Thymus (tissue), 14 donors: Measurements from ENCODE around the gene APOBEC3B. TPM values are rescaled to one million over a fixed set of nuclear protein-coding genes. Genes with fewer than 3 reads are reported as not detected.

Source experiments
- DNase-seq, 9 donors: peaks; one replicate each; pipeline ENCODE4 v3.0.0-alpha.2; 2013; ENCODE audit warnings: low spot score in 9 of 9, low read depth in 6 of 9, missing footprints in 1 of 9
- H3K27ac ChIP-seq, 2 donors: one replicate each; pipeline ENCODE4 v1.5.1; 2013; ENCODE audit warnings: control low read depth in 1 of 2, low read depth in 1 of 2, low read length in 1 of 2, mild to moderate bottlenecking in 1 of 2, moderate library complexity in 1 of 2
- H3K27me3 ChIP-seq, 2 donors: one replicate each; pipeline ENCODE4 v1.5.1; 2013; ENCODE audit warnings: low read length in 1 of 2; ENCODE audit not compliant: control insufficient read depth in 2 of 2, insufficient read depth in 1 of 2
- H3K36me3 ChIP-seq, 2 donors: one replicate each; pipeline ENCODE4 v1.5.1; 2013; ENCODE audit warnings: low read length in 1 of 2, mild to moderate bottlenecking in 1 of 2, moderate library complexity in 1 of 2; ENCODE audit not compliant: control insufficient read depth in 2 of 2, insufficient read depth in 2 of 2
- H3K4me1 ChIP-seq, 2 donors: one replicate each; pipeline ENCODE4 v1.5.1; 2013; ENCODE audit warnings: low read length in 2 of 2; ENCODE audit not compliant: control insufficient read depth in 2 of 2, insufficient read depth in 2 of 2
- H3K4me3 ChIP-seq, 2 donors: one replicate each; pipeline ENCODE4 v1.5.1; 2013; ENCODE audit warnings: low read length in 2 of 2, control low read depth in 1 of 2, mild to moderate bottlenecking in 1 of 2
- H3K9me3 ChIP-seq, 2 donors: one replicate each; pipeline ENCODE4 v1.5.1; 2013; ENCODE audit warnings: low read length in 1 of 2, mild to moderate bottlenecking in 1 of 2; ENCODE audit not compliant: control insufficient read depth in 2 of 2, insufficient read depth in 1 of 2
- WGBS: extraction: QIAGEN DNeasy Blood & Tissue Kit; methylation state at CpG from one replicate; pipeline ENCODE4 v1.1.7; 2013; 5-methylcytosine and 5-hydroxymethylcytosine counted together
- long read RNA-seq, 10 donors: transcript quantifications; one replicate each; lab custom pipeline, GENCODE V29; 2026
- polyA plus RNA-seq: library from polyadenylated mRNA; stranded (reverse); fragments of 200-250 nt; gene quantifications from one replicate; pipeline ENCODE4 v1.2.3, GENCODE V29; 2013
- total RNA-seq: library from RNA; stranded (reverse); fragments of 120-200 nt; gene quantifications from one replicate; pipeline ENCODE4 v1.2.4, GENCODE V29; 2013
- donor health status: healthy.

The APOBEC3B gene
- total RNA-seq (6.8 TPM), polyA plus RNA-seq (9.2 TPM)
- long read RNA-seq, donor 1, partial matches to known transcripts: 0 of 1 reads
- long read RNA-seq, donor 1, other reads (novel, unspliced or antisense): 0 of 1 reads
- long read RNA-seq, donor 2, partial matches to known transcripts: 0 of 3 reads
- long read RNA-seq, donor 2, other reads (novel, unspliced or antisense): 0 of 3 reads
- long read RNA-seq, donor 3, partial matches to known transcripts: 0 of 3 reads
- long read RNA-seq, donor 3, other reads (novel, unspliced or antisense): 0 of 3 reads
- long read RNA-seq, donor 4: 0 reads
- long read RNA-seq, donor 5, transcript APOBEC3B-201 (8 exons, 1,533 nt): major isoform, 8 of 13 reads
- long read RNA-seq, donor 5, partial matches to known transcripts: 5 of 13 reads
- long read RNA-seq, donor 5, other reads (novel, unspliced or antisense): 0 of 13 reads
- long read RNA-seq, donor 6, partial matches to known transcripts: 0 of 1 reads
- long read RNA-seq, donor 6, other reads (novel, unspliced or antisense): 0 of 1 reads
- long read RNA-seq, donor 7, transcript APOBEC3B-201 (8 exons, 1,533 nt): major isoform, 7 of 12 reads
- long read RNA-seq, donor 7, partial matches to known transcripts: 5 of 12 reads
- long read RNA-seq, donor 7, other reads (novel, unspliced or antisense): 0 of 12 reads
- long read RNA-seq, donor 8: 0 reads
- long read RNA-seq, donor 9, partial matches to known transcripts: 0 of 3 reads
- long read RNA-seq, donor 9, other reads (novel, unspliced or antisense): 0 of 3 reads
- long read RNA-seq, donor 10, partial matches to known transcripts: 0 of 2 reads
- long read RNA-seq, donor 10, other reads (novel, unspliced or antisense): 0 of 2 reads

DNA sequence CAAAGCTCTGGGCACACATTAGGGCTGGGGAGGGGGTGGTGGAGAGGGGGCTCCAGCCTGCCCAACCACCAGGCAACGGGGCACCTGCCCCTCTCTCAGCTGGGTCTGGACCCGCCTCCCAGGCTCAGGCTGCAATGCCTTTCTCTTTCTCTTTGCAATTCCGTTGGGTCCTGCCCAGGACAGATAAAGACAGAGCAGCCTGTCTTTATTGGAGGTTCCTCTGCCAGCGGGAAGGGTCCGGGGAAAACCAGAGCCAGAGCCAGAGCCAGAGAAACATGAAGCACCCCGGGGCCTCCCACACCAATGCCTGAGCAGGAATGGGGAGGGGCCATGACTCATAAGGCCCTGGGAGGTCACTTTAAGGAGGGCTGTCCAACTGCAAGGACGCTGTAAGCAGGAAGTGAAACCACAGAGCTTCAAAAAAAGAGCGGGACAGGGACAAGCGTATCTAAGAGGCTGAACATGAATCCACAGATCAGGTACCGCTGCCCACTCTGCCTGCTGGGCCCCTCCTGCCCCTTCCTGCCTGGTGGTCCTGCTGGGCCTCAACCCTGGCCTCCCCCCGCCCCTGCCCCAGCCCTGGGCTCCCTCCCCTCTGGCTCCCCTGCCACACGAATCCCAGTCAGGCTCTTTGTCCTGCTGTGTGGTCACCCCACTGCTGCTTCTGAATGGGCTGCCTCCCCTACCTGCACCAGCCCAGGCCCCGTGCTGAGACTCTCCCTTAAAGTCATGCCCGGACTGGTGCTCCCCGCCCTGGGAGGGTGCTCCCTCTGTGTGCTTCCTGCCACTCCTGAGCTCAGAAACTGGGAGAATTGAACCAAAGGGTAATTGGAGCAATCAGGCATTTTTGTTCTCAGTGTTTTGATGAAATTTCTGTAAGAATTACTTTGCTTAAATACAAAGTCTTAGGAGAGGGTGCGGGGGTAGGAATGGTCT, at the start of gene APOBEC3B:
Gene APOBEC3B (plus strand): TSS at position 356 of the 936 bp plus-strand sequence. CDS start 107 bp downstream, at position 463.
- Histone ChIP-seq H3K36me3 (no peaks in the 10 kb centered on the region), H3K9me3 (peaks cover 0 to 17% of the 10 kb centered on the region in 2 donors), H3K27ac (peak within 1 kb of the TSS; percentile 74 to 76), H3K4me1 (peaks cover 0 to 20% of the 10 kb centered on the region in 2 donors), H3K4me3 (peak within 1 kb of the TSS; percentile 13 to 23), H3K27me3 (no peaks in the 10 kb centered on the region)
- peak in 2 of 9 donors; percentile 16 to 70 for DNase-seq
- 31% methylated on average over 16 of the region's 16 CpGs for WGBS

DNA sequence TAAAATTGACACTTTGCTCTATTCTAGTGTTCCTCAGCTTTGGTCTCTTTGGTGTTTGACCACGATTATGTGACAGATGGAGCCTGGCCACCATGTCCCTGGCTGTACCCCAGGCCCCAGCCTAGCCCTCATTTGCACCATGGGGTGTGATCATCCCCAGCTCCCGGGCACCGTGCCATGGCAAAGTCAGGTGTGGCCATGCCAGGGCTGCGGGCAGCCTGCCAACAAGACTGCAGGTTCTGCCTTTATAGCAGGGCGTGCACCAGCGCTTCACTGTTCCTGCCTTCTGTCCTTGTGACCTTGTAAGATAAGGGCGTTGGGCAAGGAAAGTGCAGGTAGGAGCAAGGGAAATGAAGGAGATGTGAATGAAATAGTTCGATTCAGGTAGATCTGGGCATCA, 47.1 kb upstream of the APOBEC3B start:
- no peak for DNase-seq
- peaks cover 0 to 9% of the 10 kb centered on the region in 2 donors for H3K27me3 ChIP-seq
- no peaks in the 10 kb centered on the region for H3K4me1 ChIP-seq
- H3K27ac ChIP-seq: no peak overlapping the region
- no peaks in the 10 kb centered on the region for H3K36me3 ChIP-seq
- WGBS: 89% methylated on average over 8 of the region's 8 CpGs
- H3K9me3 ChIP-seq: no peaks in the 10 kb centered on the region
- no peak overlapping the region for H3K4me3 ChIP-seq

DNA sequence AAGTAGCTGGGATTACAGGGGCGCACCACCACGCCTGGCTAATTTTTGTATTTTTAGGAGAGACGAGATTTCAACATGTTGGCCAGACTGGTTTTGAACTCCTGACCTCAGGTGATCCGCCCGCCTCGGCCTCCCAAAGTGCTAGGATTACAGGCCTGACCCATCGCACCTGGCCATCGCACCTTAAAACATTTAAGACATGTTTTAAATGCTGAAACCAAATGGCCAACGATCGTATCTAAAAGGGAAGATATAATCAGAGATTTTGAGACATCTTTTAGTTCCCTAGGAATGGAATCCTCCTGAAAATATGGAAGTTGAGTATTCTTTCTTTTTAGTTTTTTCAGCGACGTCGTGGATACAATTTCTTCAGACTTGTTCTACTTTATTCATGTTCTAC, 46.5 kb upstream of the APOBEC3B start:
- WGBS: 97% methylated on average over 13 of the region's 13 CpGs
- Histone ChIP-seq H3K9me3 (no peaks in the 10 kb centered on the region), H3K4me3 (no peak overlapping the region), H3K36me3 (no peaks in the 10 kb centered on the region), H3K27ac (no peak overlapping the region), H3K4me1 (no peaks in the 10 kb centered on the region), H3K27me3 (peaks cover 0 to 9% of the 10 kb centered on the region in 2 donors)
- no peak for DNase-seq

DNA sequence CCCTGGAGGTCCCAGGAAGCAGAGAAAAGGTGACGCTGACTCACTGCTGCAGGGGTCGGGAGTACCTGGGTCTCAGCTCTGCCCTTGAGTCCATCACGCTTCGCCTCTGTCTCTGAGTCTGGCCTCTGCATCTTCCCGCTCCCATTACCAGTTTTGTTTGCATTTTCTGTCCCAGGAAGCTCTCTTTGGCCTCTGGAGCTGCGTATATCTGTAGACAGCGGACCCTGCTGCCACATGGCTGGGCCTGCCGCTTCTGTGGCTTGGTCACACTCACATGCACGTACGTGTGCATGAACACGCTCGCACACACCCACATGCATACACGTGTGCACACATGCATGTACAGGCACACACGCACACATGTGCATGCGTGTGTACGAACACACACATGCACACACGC, 45.6 kb upstream of the APOBEC3B start:
- Histone ChIP-seq H3K36me3 (no peaks in the 10 kb centered on the region), H3K27ac (no peak overlapping the region), H3K9me3 (no peaks in the 10 kb centered on the region), H3K4me1 (no peaks in the 10 kb centered on the region), H3K4me3 (no peak overlapping the region), H3K27me3 (peaks cover 0 to 15% of the 10 kb centered on the region in 2 donors)
- DNase-seq: no peak
- 87% methylated on average over 17 of the region's 17 CpGs for WGBS

DNA sequence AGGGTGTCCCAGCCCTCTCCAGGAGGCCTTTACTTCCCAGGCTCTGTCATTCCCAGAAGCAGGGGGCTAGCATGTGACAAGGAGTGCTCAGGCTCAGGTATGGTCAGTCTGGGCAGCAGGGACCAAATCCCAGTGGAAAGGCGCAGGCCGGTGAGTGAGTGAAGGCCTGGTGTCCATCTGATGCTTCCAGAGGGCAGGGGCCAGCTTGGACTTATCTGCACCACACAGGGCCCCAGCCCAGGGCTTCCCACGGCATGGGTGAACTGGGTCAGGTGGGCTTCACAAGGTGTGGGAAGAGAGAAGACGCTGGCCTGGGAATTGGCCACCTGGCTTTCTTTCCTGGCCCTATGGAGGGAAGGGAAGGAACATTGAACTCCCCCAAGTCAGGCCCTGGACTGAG, 45.1 kb upstream of the APOBEC3B start:
- no peaks in the 10 kb centered on the region for H3K36me3 ChIP-seq
- 96% methylated on average over 4 of the region's 4 CpGs for WGBS
- H3K27ac ChIP-seq: no peak overlapping the region
- H3K4me1 ChIP-seq: no peaks in the 10 kb centered on the region
- H3K9me3 ChIP-seq: no peaks in the 10 kb centered on the region
- H3K27me3 ChIP-seq: peaks cover 0 to 19% of the 10 kb centered on the region in 2 donors
- no peak for DNase-seq
- H3K4me3 ChIP-seq: no peak overlapping the region

DNA sequence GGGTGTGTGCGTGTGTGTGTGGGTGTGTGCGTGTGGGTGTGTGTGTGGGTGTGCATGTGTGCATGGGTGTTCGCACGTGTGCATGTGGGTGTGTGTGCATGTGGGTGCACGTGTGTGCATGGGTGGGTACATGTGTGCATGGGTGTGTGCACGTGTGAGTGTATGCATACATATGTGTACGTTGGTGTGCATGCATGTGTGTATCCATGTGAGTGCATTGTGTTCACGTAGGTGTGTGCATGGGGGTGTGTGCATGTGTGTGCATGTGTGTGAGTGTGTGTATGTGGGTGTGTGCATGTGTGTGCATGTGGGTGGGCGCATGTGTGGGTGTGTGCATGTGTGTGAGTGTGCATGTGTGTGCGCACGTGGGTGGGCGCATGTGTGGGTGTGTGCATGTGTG, 44.6 kb upstream of the APOBEC3B start:
- WGBS: 94% methylated on average over 12 of the region's 12 CpGs
- H3K4me1 ChIP-seq: no peaks in the 10 kb centered on the region
- H3K27me3 ChIP-seq: peaks cover 0 to 23% of the 10 kb centered on the region in 2 donors
- no peak for DNase-seq
- no peak overlapping the region for H3K4me3 ChIP-seq
- H3K9me3 ChIP-seq: no peaks in the 10 kb centered on the region
- H3K36me3 ChIP-seq: no peaks in the 10 kb centered on the region
- H3K27ac ChIP-seq: no peak overlapping the region

DNA sequence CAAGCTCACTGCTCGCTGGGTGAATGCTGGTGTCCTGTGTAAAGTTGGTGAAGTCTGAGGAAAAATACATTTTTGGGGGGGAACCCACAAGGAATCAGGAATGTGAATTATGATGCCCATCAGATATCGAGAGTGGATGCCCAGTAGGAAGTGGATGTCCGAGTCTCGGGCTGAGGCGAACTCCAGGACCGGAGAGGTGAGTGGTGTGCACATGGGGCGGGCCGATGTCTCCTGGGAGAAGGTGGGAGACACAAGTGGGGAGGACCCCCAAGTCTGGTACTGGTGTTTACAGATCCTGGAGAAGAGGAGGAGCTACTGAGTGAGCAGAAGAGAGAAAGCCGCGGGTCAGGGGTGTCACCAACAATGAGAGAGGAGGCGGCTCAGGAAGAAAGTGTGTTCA, 43.9 kb upstream of the APOBEC3B start:
- Histone ChIP-seq H3K9me3 (no peaks in the 10 kb centered on the region), H3K27me3 (peaks cover 0 to 28% of the 10 kb centered on the region in 2 donors), H3K4me3 (no peak overlapping the region), H3K36me3 (no peaks in the 10 kb centered on the region), H3K4me1 (peaks cover 0 to under 1% of the 10 kb centered on the region in 2 donors), H3K27ac (no peak overlapping the region)
- 97% methylated on average over 11 of the region's 11 CpGs for WGBS
- no peak for DNase-seq

DNA sequence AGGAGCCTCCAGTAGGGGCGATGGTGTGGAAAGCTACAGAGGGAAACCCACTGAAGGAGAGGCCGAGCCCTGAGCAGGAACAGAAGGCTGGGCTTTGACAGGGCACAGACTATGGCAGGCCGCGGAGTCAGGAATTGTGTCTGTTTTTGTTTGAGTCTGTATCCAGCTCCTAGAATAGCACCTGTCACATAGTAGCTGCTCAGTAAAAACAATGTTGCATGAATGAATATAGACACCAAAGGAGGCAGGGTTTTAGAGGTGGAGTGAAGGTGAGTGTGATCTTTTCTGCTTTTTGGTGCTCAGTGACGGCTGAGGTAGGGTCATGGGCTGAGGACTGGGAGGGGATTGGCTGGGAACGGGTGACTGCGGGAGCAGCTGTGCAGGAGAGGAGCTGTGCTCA, 43.2 kb upstream of the APOBEC3B start:
- Histone ChIP-seq H3K4me1 (peaks cover 0 to 4% of the 10 kb centered on the region in 2 donors), H3K27me3 (peaks cover 0 to 33% of the 10 kb centered on the region in 2 donors), H3K27ac (no peak overlapping the region), H3K36me3 (no peaks in the 10 kb centered on the region), H3K9me3 (no peaks in the 10 kb centered on the region), H3K4me3 (no peak overlapping the region)
- 96% methylated on average over 7 of the region's 7 CpGs for WGBS
- no peak for DNase-seq
